Large intestine (tissue), 3 donors: ENCODE measurements around the gene RETSAT. TPM values are rescaled to one million over a fixed set of nuclear protein-coding genes. Genes with fewer than 3 reads are reported as not detected.
A peak's percentile ranks its signal among the peaks of the same experiment; 100 is the strongest.
"Not testable (repeated sequence)": the region's sequence is repeated elsewhere in the genome, so short reads cannot be mapped to it uniquely, and the experiment has no call there.

Experiments
- DNase-seq, 2 donors: peaks; one replicate each; pipeline versions ENCODE4 v3.0.0 to v3.0.0-alpha.2; 2013
- H3K27ac ChIP-seq: one replicate; pipeline ENCODE4 v1.5.1; 2013; ENCODE audit warnings: low read length
- H3K27me3 ChIP-seq: 2 replicates; pipeline ENCODE4 v1.6.1; 2013; ENCODE audit warnings: low read length; ENCODE audit not compliant: control insufficient read depth, insufficient read depth
- H3K36me3 ChIP-seq: 2 replicates; pipeline ENCODE4 v1.6.1; 2013; ENCODE audit warnings: low read length; ENCODE audit not compliant: control insufficient read depth, insufficient read depth
- H3K4me1 ChIP-seq: one replicate; pipeline ENCODE4 v1.6.1; 2013; ENCODE audit warnings: low read length; ENCODE audit not compliant: control insufficient read depth, insufficient read depth
- H3K4me3 ChIP-seq: one replicate; pipeline ENCODE4 v1.5.1; 2013; ENCODE audit warnings: low read length
- H3K9me3 ChIP-seq: one replicate; pipeline ENCODE4 v1.6.1; 2013; ENCODE audit warnings: mild to moderate bottlenecking, low read depth, low read length, moderate library complexity; ENCODE audit not compliant: control insufficient read depth
- WGBS: methylation state at CpG from one replicate; pipeline ENCODE4 v1.1.5; 2013; ENCODE audit warnings: low lambda C conversion rate; ENCODE audit not compliant: insufficient coverage; 5-methylcytosine and 5-hydroxymethylcytosine counted together
- polyA plus RNA-seq: library from polyadenylated mRNA; unstranded; fragments of 120-200 nt; gene quantifications from one replicate; pipeline ENCODE4 v1.2.1, GENCODE V29; 2013

The RETSAT gene
- polyA plus RNA-seq, 1 donor, result 56.8 TPM

DNA sequence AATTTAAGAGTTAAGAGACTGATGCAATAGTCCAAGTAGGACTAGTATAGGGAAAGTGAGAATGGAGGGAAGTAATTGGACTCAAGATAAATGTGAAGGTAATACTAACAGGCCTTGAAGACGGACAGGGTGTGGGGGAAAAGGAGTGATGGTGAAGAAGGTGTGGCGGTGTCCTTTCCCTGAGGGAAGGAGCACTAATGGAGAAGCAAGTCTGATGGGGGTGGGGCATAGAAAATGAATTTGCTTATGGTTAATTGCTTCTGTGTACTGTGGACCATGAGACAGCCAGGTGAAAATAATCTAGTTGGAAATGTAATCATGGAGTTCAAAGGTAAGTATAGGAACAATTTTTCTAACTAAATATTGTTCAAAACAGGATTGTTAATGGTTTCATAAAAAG is 19.4 kb downstream of the RETSAT start:
- Histone ChIP-seq H3K27me3 (no peaks in the 10 kb centered on the region), H3K9me3 (peaks cover 4% of the 10 kb centered on the region), H3K36me3 (no peaks in the 10 kb centered on the region), H3K4me3 (no peak overlapping the region), H3K4me1 (peaks cover 2% of the 10 kb centered on the region), H3K27ac (peak overlapping the region; percentile 24)
- WGBS, result 20% methylated on average over 2 of the region's 2 CpGs
- DNase-seq, result peak in 1 of 2 donors; percentile 76

DNA sequence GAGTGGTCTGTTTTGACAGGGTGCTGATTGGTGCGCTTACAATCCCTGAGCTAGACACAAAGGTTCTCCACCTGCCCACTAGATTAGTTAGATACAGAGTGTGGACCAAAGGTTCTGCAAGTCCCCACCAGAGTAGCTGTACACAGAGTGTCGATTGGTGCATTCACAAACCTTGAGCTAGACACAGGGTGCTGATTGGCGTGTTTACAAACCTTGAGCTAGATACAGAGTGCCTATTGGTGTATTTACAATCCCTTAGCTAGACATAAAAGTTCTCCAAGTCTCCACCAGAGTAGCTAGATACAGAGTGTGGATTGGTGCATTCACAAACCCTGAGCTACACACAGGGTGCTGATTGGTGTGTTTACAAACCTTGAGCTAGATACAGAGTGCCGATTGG is 20.5 kb downstream of the RETSAT start:
- H3K27ac ChIP-seq, H3K9me3 ChIP-seq, DNase-seq, H3K27me3 ChIP-seq, H3K4me1 ChIP-seq, H3K4me3 ChIP-seq, H3K36me3 ChIP-seq: not testable (repeated sequence)
- no CpG with 5 or more reads among the region's 4 CpGs for WGBS

DNA sequence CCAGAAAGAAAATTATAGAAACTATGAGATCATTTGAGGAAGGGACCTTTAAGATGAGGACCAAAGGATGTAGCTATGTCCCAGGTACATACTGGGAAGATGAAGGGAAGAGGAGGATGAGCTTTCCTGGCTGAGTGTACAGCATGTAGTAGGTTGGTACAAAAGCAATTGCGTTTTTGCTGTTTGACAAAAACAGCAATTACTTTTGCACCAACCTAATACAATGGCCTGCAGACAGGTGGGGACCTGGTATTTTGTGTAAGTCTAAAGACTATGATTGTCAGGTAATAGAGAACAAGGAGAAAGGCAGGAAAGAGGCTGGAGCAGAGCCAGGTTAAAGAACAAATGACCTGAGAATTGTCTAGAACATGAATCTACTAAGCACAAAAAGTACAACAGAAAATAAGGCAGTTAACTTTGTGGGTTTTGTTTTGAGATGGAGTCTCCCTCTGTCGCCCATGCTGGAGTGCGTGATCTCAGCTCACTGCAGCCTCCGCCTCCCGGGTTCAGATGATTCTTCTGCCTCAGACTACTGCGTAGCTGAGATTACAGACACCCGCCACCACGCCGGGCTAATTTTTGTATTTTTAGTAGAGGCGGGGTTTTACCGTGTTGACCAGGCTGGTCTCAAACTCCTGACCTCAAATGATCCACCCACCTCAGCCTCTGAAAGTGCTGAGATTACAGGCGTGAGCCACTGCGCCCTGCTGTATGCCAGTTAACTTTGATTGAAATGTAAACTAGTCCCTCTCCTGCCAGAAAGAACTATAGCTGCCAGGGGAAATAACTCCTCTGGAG is 23.3 kb downstream of the RETSAT start:
- no peaks in the 10 kb centered on the region for H3K27me3 ChIP-seq
- 83% methylated on average over 1 of the region's 13 CpGs for WGBS
- H3K36me3 ChIP-seq, result peaks cover 4% of the 10 kb centered on the region
- no peak overlapping the region for H3K4me3 ChIP-seq
- H3K27ac ChIP-seq, result no peak overlapping the region
- peaks cover 4% of the 10 kb centered on the region for H3K9me3 ChIP-seq
- peaks cover 9% of the 10 kb centered on the region for H3K4me1 ChIP-seq
- no peak for DNase-seq

DNA sequence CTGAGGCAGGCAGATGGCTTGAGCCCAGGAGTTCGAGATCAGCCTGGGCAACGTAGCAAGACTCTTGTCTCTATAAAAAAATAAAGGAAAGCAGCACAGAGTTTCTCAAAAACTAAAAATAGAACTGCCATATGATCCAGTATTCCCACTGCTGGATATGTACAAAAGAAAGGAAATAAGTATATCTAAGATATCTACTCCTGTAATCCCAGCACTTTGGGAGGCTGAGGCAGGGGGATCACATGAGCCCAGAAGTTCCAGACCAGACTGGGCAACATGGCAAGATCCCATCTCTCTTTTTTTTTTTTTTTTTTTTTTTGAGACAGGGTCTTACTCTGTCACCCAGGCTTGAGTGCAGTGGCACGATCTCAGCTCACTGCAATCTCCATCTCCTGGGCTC is 24.6 kb downstream of the RETSAT start:
- WGBS, result no CpG with 5 or more reads among the region's 3 CpGs
- not testable (repeated sequence) for H3K9me3 ChIP-seq, DNase-seq

DNA sequence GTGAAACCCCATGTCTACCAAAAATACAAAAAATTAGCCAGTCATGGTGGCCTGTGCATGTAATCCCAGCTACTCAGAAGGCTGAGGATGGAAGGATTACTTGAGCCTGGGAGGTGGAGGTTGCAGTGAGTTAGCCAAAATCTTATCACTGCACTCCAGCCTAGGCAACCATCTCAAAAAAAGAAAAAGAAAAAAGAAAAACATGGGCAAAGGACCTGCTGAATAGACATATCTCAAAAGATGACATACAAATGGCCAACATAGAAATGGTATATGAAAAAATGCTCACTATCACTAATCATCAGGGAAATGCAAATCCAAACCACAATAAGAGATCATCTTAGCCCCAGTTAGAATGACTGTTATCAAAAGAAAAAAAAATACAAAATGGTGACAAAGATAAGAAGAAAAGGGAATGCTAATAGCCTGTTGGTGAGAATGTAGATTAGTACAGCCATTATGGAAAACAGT is 25.1 kb downstream of the RETSAT start:
- peaks cover 19% of the 10 kb centered on the region for H3K4me1 ChIP-seq
- H3K4me3 ChIP-seq, result no peak overlapping the region
- no peaks in the 10 kb centered on the region for H3K27me3 ChIP-seq
- peaks cover 8% of the 10 kb centered on the region for H3K36me3 ChIP-seq
- DNase-seq, result no peak
- peaks cover under 1% of the 10 kb centered on the region for H3K9me3 ChIP-seq
- no peak overlapping the region for H3K27ac ChIP-seq

More for the DNA sequence above, 24.6 kb downstream of the RETSAT start:
- H3K4me3 ChIP-seq, H3K27ac ChIP-seq, H3K36me3 ChIP-seq, H3K27me3 ChIP-seq: not testable (repeated sequence)
- H3K4me1 ChIP-seq, result peaks cover 14% of the 10 kb centered on the region

DNA sequence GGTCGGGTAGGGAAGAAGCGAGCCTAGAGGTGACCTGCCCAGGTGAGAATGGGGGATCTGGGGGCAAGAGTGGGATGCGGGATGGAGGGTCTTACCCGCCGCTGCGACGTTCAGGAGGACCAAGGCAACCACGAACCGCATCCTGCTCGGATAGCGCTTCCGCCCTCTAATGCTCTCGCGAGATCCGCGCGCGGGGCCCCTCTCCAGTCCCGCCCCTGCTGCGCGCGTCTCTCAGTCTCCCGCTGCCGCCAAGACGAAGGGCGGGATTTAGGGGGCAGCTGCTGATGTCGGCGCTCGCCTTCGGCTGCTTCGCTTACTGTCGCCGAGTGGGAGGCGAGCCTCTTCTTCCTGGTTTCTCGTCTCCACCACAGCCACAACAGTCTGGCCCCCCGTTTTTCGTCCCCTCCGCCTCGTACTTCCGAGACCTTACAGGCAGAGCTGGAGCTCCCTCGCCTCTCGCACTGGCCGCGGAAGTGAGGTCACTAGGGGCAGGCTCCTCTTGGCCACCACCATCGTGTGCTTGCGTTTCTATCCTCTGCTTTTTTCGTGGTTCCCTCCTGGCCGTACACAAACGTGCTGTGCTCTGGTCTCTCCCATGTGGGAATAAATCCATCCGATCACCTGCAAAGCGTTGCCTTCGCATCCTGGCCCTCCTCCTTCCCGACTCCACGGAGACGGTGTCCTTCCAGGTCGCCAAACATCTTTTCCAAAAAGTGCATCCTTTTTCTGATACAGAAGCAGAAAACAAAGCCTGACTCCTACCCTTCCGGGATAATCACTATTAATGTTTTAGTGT is 26.3 kb downstream of the RETSAT start, which contains the start of gene TGOLN2:
TSS of gene TGOLN2 (minus strand) at position 168 of the 796 bp plus-strand sequence. CDS start at position 141, 27 bp downstream.
- WGBS, result 4% methylated on average over 5 of the region's 57 CpGs
- Histone ChIP-seq H3K27me3 (no peaks in the 10 kb centered on the region), H3K9me3 (no peaks in the 10 kb centered on the region), H3K4me3 (peak within 1 kb of the TSS; percentile 82), H3K27ac (peak within 1 kb of the TSS; percentile 97), H3K36me3 (peaks cover 18% of the 10 kb centered on the region), H3K4me1 (peaks cover 28% of the 10 kb centered on the region)
- DNase-seq, result peak; percentile 90 to 95

DNA sequence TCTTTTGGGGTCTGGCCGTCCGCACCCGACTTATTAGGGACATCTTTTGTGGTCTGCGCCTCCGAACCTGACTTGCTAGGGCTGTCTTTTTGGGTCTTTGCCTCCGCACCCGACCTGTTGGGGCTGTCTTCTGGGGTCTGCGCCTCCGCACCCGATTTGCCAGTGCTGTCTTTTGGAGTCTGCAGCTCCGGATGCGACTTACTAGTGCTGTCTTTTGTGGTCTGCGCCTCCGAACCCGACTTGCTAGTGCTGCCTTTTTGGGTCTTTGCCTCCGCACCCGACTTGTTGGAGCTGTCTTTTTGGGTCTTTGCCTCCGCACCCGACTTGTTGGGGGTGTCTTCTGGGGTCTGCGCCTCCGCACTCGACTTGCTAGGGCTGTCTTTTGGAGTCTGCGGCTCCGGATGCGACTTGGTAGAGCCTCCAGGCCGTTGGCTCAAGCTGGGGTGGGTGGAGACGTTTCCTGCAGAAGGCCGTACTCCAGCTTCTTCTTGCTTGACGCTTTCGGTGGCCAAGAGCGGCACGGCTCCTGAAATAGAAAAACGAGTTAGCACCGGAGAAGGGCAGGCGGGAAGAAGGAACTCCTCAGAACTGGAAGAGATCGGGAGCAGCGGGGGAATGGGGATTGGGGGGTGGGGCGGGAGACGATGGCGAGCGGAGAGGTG is 27.0 kb downstream of the RETSAT start:
- Histone ChIP-seq H3K9me3 (no peaks in the 10 kb centered on the region), H3K4me3 (peak overlapping the region; percentile 82), H3K27me3 (no peaks in the 10 kb centered on the region), H3K36me3 (peaks cover 25% of the 10 kb centered on the region), H3K4me1 (peaks cover 28% of the 10 kb centered on the region), H3K27ac (peak overlapping the region; percentile 97)
- no CpG with 5 or more reads among the region's 41 CpGs for WGBS
- peak; percentile 41 to 66 for DNase-seq

DNA sequence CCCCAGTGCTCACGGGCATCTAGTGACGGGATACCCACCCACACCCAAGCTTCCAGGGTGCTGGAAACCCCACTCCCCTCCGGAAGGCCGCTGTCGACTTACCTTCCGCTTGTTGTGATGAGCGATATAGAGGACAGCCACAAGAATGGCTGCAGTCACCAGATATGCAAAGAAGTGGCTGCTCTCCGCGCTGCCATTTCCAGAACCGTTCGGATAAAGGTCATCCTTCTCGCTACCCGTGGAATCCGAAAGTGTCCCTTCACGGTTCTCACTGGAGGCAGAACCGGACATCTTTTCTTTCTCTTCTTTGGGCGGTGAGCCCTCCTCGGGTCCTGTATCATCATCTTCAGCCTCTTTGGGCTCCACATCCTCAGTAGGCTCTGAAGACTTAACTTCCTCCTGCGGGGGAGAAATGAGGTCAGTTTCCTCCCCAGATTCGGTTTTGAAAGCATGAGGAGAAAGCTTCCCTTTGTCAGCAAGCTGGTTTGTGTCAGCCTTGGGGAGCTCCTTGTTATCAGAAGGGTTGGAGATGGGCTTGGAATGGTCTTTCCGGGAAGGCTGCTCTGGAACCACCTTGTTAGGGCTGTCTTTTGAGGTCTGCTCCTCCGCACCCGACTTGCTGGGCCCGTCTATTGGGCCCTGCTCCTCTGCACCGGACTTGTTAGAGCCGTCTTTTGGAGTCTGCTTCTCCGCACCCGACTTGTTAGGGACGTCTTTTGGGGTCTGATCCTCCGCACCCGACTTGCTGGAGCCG is 27.7 kb downstream of the RETSAT start:
- Histone ChIP-seq H3K27ac (peak overlapping the region; percentile 97), H3K27me3 (no peaks in the 10 kb centered on the region), H3K4me1 (peaks cover 32% of the 10 kb centered on the region), H3K36me3 (peaks cover 32% of the 10 kb centered on the region), H3K4me3 (peak overlapping the region; percentile 82), H3K9me3 (no peaks in the 10 kb centered on the region)
- WGBS, result 60% methylated on average over 1 of the region's 32 CpGs
- DNase-seq, result peak in 1 of 2 donors; percentile 59

DNA sequence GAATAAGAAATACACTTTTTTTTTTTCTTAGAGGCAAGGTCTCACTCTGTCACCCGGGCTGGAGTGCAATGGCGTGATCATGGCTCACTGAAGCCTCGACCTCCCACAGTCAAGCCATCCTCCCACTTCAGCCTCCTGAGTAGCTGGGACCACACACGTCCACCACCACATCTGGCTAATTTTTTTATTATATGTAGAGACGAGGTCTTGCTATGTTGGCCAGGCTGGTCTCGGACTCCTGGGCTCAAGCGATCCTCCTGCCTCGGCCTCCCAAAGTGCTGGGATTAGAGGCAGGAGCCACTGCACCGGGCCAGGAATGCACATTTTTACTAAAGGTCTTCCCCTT is 28.9 kb downstream of the RETSAT start:
- Histone ChIP-seq H3K27ac (peak overlapping the region; percentile 97), H3K36me3 (peaks cover 42% of the 10 kb centered on the region), H3K27me3 (no peaks in the 10 kb centered on the region), H3K4me3 (peak overlapping the region; percentile 82), H3K9me3 (no peaks in the 10 kb centered on the region), H3K4me1 (peaks cover 32% of the 10 kb centered on the region)
- no CpG with 5 or more reads among the region's 9 CpGs for WGBS
- DNase-seq, result no peak
